BLaER1 (cell line): ENCODE results near the gene SOHLH1.

Source experiments
- H3K27ac ChIP-seq: shearing (Covaris generic); formaldehyde crosslinking; 2 replicates; pipeline ENCODE4 v1.8.1; 2022
- H3K27me3 ChIP-seq: shearing (Covaris generic); formaldehyde crosslinking; 2 replicates; pipeline ENCODE4 v1.8.1; 2022
- H3K36me3 ChIP-seq: shearing (Covaris generic); formaldehyde crosslinking; 2 replicates; pipeline ENCODE4 v1.8.1; 2022
- H3K4me1 ChIP-seq: shearing (Covaris generic); formaldehyde crosslinking; 2 replicates; pipeline ENCODE4 v1.8.1; 2022
- H3K4me2 ChIP-seq: shearing (Covaris generic); formaldehyde crosslinking; 2 replicates; pipeline ENCODE4 v1.8.1; 2022
- H3K4me3 ChIP-seq: shearing (Covaris generic); formaldehyde crosslinking; 2 replicates; pipeline ENCODE4 v1.8.1; 2022
- H3K9ac ChIP-seq: shearing (Covaris generic); formaldehyde crosslinking; 2 replicates; pipeline ENCODE4 v1.8.1; 2022
- H3K9me3 ChIP-seq: shearing (Covaris generic); formaldehyde crosslinking; 2 replicates; pipeline ENCODE4 v1.8.1; 2022
- H4K20me1 ChIP-seq: shearing (Covaris generic); formaldehyde crosslinking; 2 replicates; pipeline ENCODE4 v1.8.1; 2022
- Cebpa-rat ChIP-seq: shearing (Covaris generic); IDR thresholded peaks from 2 replicates; pipeline ENCODE4 v1.8.1; 2022

The SOHLH1 gene

DNA sequence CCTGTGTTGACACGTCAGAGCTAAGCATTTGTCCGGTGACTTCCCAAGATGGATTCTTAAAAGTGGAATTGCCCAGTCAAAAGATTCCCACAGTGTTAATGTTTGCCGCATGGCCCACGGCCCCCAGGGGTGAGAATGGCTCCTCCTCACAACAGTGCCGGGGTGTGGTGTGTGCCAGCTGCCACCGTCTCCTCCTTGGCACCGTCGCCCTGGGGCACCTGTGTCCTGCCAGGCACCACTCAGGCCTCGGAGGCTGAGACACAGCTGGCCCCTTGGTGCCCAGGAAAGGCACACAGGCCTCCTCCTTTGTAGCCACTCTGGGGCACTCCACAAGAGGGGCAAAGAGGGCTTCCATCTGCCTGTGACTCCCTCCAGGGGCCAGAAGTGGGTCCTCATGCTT is 7.0 kb upstream of the SOHLH1 start:
- no peak for TF ChIP-seq Cebpa-rat
- Histone ChIP-seq H3K27me3 (no peaks in the 10 kb centered on the region), H3K27ac (no peak overlapping the region), H4K20me1 (no peaks in the 10 kb centered on the region), H3K9me3 (no peaks in the 10 kb centered on the region), H3K4me3 (no peak overlapping the region), H3K9ac (no peak overlapping the region), H3K4me2 (no peak overlapping the region), H3K4me1 (peaks cover 24% of the 10 kb centered on the region), H3K36me3 (no peaks in the 10 kb centered on the region)

DNA sequence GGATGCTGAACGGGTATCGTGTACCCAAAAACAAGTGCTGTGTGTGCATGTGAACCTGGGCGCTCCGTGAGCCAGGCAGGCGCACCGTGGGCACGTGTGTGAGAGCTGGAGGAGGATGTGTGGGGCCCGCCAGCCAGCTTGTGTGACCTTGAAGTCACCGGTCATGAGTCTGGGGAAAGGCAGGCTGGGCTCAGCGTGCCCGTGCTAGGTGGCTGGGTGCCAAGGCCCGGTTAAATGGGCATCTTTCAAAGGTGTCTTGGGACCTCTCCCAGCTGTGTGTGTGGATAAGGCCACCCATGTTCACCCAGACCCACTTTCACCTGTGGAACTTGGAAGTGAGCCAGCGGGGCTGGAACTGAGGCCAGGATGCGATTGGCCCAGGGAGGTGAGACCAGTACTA is 6.1 kb upstream of the SOHLH1 start:
- H3K27me3 ChIP-seq: no peaks in the 10 kb centered on the region

DNA sequence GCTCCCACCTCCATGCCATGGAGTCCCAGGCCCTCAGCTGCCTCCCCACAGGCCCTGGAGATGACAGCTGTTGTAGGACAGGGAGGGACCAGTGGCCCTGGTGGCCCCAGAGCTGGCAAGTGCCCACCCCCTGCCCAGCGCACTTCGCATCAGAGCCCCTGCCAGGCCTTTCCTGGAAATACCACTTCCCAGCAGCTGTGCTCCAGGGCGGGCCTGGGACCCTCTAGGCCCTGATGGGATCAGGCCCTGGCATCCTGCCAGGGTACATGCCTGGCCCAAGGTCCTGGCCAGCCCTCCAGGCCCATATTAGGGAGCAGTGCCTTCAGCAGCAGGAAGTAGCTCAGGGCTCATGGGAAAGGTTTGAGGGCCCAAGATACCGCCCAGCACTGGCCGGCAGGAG is 5.2 kb upstream of the SOHLH1 start:
- no peaks in the 10 kb centered on the region for H3K9me3 ChIP-seq
- H3K4me3 ChIP-seq: no peak overlapping the region
- no peak overlapping the region for H3K9ac ChIP-seq
- peaks cover 18% of the 10 kb centered on the region; the same call in 1 of the 2 replicates for H3K4me1 ChIP-seq
- no peaks in the 10 kb centered on the region for H3K27me3 ChIP-seq
- no peak overlapping the region for H3K27ac ChIP-seq
- no peaks in the 10 kb centered on the region for H3K36me3 ChIP-seq
- H4K20me1 ChIP-seq: no peaks in the 10 kb centered on the region
- no peak overlapping the region for H3K4me2 ChIP-seq
- TF ChIP-seq Cebpa-rat: no peak

More for the DNA sequence above, 6.1 kb upstream of the SOHLH1 start:
- Histone ChIP-seq H3K9ac (no peak overlapping the region), H3K4me2 (no peak overlapping the region), H3K4me3 (no peak overlapping the region), H4K20me1 (no peaks in the 10 kb centered on the region), H3K36me3 (no peaks in the 10 kb centered on the region), H3K9me3 (no peaks in the 10 kb centered on the region), H3K4me1 (peaks cover 18% of the 10 kb centered on the region; the same call in 1 of the 2 replicates), H3K27ac (no peak overlapping the region)
- no peak for TF ChIP-seq Cebpa-rat

DNA sequence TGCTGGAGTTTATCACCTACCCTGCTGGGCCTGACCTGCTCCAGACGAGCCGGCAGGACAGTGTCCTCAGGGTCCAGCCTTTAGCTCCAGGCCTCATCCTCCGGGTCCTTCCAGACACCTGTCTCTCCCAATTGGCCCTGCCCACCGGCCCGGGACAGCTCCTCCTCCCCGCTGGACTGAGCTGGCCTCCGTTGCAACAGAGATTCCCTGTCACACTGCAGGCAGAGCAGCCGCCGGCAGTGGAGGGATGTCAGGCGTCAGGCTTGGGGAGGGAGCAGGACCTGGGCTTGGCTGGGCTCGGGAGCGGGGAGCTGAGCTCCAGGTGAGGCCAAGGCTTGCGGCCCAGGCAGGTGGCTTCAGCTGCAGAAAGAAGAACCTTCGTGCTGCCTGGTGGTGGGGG is 4.4 kb upstream of the SOHLH1 start:
- no peak overlapping the region for H3K9ac ChIP-seq
- H3K27me3 ChIP-seq: no peaks in the 10 kb centered on the region
- no peak overlapping the region for H3K4me2 ChIP-seq
- H3K36me3 ChIP-seq: no peaks in the 10 kb centered on the region
- no peak for TF ChIP-seq Cebpa-rat
- peaks cover 18% of the 10 kb centered on the region; the same call in 1 of the 2 replicates for H3K4me1 ChIP-seq
- H3K27ac ChIP-seq: no peak overlapping the region
- H3K4me3 ChIP-seq: no peak overlapping the region
- H4K20me1 ChIP-seq: no peaks in the 10 kb centered on the region
- no peaks in the 10 kb centered on the region for H3K9me3 ChIP-seq

DNA sequence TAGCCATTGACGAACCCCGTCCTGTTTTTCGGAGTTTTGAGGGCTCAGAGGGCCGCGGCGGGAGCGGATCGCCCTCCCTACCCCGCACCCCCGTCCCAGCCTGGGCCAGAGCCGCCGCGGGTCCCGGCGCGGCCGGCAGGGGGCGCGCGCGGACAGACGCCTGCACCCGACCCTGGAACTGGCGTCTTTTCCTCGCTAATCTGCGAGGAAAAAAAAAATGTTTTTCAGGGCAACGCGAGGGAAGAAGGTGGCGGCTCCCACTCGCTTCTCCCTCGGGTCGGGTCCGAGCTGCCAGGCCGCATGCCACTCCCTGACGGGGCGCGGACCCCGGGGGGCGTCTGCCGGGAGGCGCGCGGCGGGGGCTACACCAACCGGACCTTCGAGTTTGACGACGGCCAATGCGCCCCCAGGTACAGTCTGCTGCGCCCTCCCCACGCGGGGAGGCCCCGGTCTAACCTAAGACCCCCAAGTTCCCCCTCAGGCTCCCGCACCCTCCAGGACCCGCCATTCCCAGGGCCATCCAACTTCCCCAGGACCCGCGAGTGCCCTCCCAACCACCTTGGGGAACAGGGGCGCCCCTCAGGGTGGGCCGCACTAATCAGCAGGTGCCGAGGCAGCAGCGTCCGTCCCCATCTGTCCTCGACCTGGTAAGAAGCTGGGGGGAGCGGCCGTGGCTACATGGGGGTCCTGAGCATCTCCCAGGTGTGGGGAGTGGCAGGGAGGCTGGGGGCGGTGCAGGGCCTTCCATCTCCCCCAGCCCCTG is 2.9 kb upstream of the SOHLH1 start, which contains the start of gene KCNT1:
KCNT1 (plus strand) TSS at position 227 of the 763 bp plus-strand sequence; CDS start at position 301, 74 bp downstream.
- no peak for TF ChIP-seq Cebpa-rat
- Histone ChIP-seq H3K9ac (no peak within 1 kb of the TSS), H3K27ac (no peak within 1 kb of the TSS), H3K27me3 (no peaks in the 10 kb centered on the region), H3K9me3 (no peaks in the 10 kb centered on the region), H3K4me3 (peak within 1 kb of the TSS; percentile 57), H4K20me1 (no peaks in the 10 kb centered on the region), H3K4me1 (peaks cover 14% of the 10 kb centered on the region; the same call in 1 of the 2 replicates), H3K4me2 (peak within 1 kb of the TSS; percentile 88), H3K36me3 (no peaks in the 10 kb centered on the region)

DNA sequence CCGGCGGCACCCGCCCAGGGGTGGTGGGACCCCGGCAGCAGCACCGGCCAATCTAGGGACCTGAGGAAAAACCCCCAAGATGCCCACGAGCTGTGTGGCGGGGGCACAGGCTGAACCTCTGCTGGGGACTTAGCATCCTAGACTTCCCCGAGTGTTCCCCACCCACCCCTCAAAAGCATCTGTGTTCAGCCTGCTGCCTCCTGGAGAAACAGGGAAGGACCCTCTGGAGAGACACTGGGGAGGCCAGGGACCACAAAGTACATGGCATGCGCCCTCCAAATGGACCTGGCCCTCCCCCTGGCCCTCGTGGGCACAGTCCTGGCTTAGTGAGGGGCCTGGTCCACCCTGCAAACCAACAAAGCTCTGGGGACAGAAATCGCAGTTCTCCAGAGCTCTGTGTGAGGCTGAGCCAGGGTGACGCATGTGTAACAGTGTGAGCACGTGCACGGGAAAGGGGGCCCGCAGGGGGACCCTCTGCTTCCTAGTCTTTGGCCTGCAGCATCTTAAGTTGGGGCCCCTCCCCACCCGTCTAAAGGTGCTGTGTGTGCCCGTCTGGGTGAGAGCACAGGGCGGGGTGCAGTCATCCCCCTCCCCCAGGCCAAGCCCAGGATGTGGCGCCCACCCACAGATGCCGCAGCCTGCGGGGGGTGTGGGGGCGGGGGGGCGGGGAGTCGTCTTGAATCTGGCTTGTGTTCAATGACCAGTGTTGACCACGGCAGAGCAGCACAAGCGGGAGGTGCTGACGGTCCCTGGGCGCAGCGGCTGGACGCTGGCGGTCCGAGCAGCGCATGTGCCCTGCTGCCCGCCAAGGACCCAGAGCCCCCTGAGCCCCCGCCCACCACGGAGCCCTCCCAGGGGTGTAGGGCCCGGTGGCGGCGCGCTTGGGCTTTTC is 2.0 kb upstream of the SOHLH1 start:
- Histone ChIP-seq H3K4me3 (peak overlapping the region; percentile 57), H3K27me3 (no peaks in the 10 kb centered on the region), H4K20me1 (no peaks in the 10 kb centered on the region), H3K4me1 (peaks cover 13% of the 10 kb centered on the region; the same call in 1 of the 2 replicates), H3K9ac (no peak overlapping the region), H3K4me2 (peak overlapping the region; percentile 88), H3K27ac (no peak overlapping the region), H3K36me3 (no peaks in the 10 kb centered on the region), H3K9me3 (no peaks in the 10 kb centered on the region)
- TF ChIP-seq Cebpa-rat: no peak

DNA sequence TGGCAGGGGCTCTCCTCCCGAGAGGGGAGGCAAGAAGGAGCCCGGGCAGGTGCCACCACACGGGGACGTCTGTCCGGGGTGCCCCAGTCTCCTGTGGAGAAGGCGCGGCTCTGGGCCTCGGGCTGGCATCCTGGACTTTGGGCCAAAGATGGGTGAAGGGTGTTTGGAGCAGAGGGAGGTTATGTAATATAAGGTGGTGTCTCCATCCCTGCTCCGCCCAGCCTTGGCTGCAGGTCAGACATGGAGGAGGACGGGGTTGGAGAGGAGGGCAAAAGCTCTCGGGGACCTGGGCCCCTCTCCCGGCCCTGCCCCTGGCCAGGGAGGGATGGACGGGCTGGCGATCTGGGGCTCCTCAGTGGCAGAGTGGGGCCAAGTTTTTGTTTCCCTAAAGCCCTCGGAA is 1.2 kb upstream of the SOHLH1 start:
- Histone ChIP-seq H4K20me1 (no peaks in the 10 kb centered on the region), H3K9ac (no peak overlapping the region), H3K9me3 (no peaks in the 10 kb centered on the region), H3K4me2 (no peak overlapping the region), H3K36me3 (no peaks in the 10 kb centered on the region), H3K27me3 (no peaks in the 10 kb centered on the region), H3K4me3 (no peak overlapping the region), H3K4me1 (peaks cover 13% of the 10 kb centered on the region; the same call in 1 of the 2 replicates), H3K27ac (no peak overlapping the region)
- no peak for TF ChIP-seq Cebpa-rat

DNA sequence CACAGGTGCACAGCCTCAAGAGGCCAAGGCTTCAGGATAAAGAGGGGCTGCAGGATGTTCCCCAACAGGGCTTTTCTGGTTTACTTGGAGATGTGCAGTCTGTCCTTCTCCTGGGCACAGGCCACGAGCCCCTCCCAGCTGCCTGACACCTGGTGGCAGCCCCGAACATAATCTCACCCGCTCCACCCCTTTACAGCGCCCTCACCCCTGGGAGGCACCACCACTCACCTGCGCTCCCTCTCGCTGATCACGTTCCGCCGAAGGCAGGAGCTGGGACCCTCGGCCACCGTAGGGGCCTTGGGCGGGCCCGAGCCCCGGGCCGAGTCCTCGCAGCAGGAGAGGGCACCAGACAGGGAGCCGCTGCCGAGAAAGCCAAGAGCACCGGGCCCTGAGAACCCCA is 514 bp downstream of the SOHLH1 start:
- Histone ChIP-seq H3K9me3 (no peaks in the 10 kb centered on the region), H4K20me1 (no peaks in the 10 kb centered on the region), H3K27me3 (0 out of 2 replicates have a peak, but pooled peaks cover under 1% of the 10 kb centered on the region), H3K36me3 (no peaks in the 10 kb centered on the region), H3K27ac (no peak overlapping the region), H3K4me2 (no peak overlapping the region), H3K9ac (no peak overlapping the region), H3K4me3 (no peak overlapping the region), H3K4me1 (peaks cover 13% of the 10 kb centered on the region; the same call in 1 of the 2 replicates)
- TF ChIP-seq Cebpa-rat: no peak

DNA sequence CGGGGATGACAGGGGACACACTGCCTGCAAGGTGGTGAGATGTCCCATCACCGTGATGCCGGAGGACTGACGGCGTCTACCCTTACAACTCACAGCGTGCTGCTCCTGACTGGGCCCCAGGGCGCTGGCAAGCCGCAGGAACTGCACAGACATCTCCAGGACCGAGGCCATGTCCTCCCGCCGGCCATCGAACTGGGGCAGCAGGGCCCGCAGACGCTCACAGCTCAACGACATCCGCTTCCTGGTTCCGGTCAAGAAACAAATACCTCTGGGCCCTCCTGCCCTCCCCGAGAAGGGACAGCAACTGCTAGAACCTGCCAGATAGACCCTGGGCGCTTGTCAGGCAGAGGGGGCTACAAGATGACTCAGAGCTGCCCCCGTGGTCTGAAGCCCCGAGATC is 1.0 kb downstream of the SOHLH1 start:
- no peaks in the 10 kb centered on the region for H4K20me1 ChIP-seq
- TF ChIP-seq Cebpa-rat: no peak

DNA sequence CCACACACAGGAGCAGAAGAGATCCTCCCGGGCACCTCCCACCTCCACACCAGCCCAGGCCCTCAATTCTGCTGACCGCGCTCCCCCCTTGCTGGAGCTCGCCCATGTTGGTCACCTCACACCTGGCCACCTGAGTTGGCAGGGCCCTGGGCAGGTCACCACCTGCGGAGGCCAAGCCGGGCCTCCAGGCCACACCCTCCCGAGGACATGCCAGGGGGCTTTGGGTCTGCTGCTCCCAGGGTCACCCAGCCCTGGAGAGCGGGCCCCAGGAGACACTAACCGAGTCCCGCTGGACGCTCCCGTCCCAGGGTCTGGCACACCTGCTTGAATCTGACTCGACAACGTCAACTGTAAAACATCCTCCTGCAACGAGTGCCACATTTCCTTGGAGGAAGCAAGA is 2.1 kb downstream of the SOHLH1 start:
- TF ChIP-seq Cebpa-rat: no peak
- Histone ChIP-seq H3K4me2 (0 out of 2 replicates have a peak overlapping the region, but pooled peaks have one; percentile 2), H3K9me3 (no peaks in the 10 kb centered on the region), H3K27me3 (0 out of 2 replicates have a peak, but pooled peaks cover 4% of the 10 kb centered on the region), H4K20me1 (no peaks in the 10 kb centered on the region), H3K36me3 (no peaks in the 10 kb centered on the region), H3K4me3 (no peak overlapping the region), H3K4me1 (peaks cover 11% of the 10 kb centered on the region; the same call in 1 of the 2 replicates), H3K27ac (no peak overlapping the region), H3K9ac (no peak overlapping the region)

More for the DNA sequence above, 1.0 kb downstream of the SOHLH1 start:
- Histone ChIP-seq H3K36me3 (no peaks in the 10 kb centered on the region), H3K4me1 (peaks cover 13% of the 10 kb centered on the region; the same call in 1 of the 2 replicates), H3K27ac (no peak overlapping the region), H3K4me3 (no peak overlapping the region), H3K9ac (no peak overlapping the region), H3K27me3 (0 out of 2 replicates have a peak, but pooled peaks cover 4% of the 10 kb centered on the region), H3K9me3 (no peaks in the 10 kb centered on the region), H3K4me2 (no peak overlapping the region)
